ENCODE data around the gene NPIPA7.
"Not testable (repeated sequence)": the region's sequence is repeated elsewhere in the genome, so short reads cannot be mapped to it uniquely, and the experiment has no call there.

GRCh38 chr16:16364100-16364499, 14.8 kb upstream of the NPIPA7 start:
- not testable (repeated sequence) for TF ChIP-seq POLR2A, CTCF (IDR thresholded peaks at IDR 0.05)
